Measurements from ENCODE around the gene ITGA6. TPM values are rescaled to one million over a fixed set of nuclear protein-coding genes. Genes with fewer than 3 reads are reported as not detected.

The ITGA6 gene
- polyA plus RNA-seq, 2 of the 4 experiments (the other 2 are of a cell fraction) = 25.7 to 27.7 TPM

DNA sequence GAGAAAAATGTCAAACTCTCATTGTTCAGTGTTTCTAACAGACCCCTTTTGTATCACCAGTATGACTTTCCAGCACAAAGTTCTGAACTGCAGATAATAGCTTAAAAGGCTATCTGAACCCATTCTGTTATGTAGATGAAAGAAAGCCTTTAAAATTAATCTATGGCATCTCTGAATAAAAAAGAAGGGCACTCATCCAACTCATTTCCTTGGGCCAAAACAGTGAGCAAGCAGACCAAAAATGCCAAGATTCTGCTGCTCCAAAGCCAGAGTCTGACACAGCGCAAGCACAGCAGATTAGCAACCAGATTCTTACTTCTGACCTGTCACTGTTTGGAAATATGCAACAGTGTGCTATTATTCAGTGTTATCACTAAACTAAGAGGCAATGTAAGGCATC is 22.6 kb upstream of the ITGA6 start:
- H3K27ac ChIP-seq = no peak overlapping the region
- FAIRE-seq (no peak), DNase-seq (ENCODE audit: low read depth in 1 of 2, low spot score in 1 of 2) (no peak), ATAC-seq (no peak)
- no peak overlapping the region for H3K4me2 ChIP-seq
- WGBS (ENCODE audit: missing lambda C conversion rate) = 74% methylated on average over 1 of the region's 1 CpG
- CTCF ChIA-PET = interaction anchor here (0.6 kb wide), 1 partner anchor 40 kb away, joined by 3 read pairs; no protein-coding TSS in a partner anchor
- H3K4me1 ChIP-seq = no peaks in the 10 kb centered on the region
- H3K9me3 ChIP-seq = no peaks in the 10 kb centered on the region
- TF ChIP-seq HEYL (CRISPR knock-in tag; IDR thresholded peaks at IDR 0.05) (no peak), ZC3H11A (IDR thresholded peaks at IDR 0.05) (no peak), ZNF302 (CRISPR knock-in tag; IDR thresholded peaks at IDR 0.05) (no peak), SREBF2 (IDR thresholded peaks at IDR 0.05) (no peak), NR3C1 (IDR thresholded peaks at IDR 0.05) (no peak), HOXA7 (CRISPR knock-in tag; IDR thresholded peaks at IDR 0.05) (no peak), CEBPB (IDR thresholded peaks at IDR 0.05) (no peak), EHMT2 (IDR thresholded peaks at IDR 0.05; ENCODE audit: low read depth) (no peak)
- TF ChIP-seq, protein P1, sequence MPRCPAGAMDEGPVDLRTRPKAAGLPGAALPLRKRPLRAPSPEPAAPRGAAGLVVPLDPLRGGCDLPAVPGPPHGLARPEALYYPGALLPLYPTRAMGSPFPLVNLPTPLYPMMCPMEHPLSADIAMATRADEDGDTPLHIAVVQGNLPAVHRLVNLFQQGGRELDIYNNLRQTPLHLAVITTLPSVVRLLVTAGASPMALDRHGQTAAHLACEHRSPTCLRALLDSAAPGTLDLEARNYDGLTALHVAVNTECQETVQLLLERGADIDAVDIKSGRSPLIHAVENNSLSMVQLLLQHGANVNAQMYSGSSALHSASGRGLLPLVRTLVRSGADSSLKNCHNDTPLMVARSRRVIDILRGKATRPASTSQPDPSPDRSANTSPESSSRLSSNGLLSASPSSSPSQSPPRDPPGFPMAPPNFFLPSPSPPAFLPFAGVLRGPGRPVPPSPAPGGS (IDR thresholded peaks at IDR 0.05) = no peak
- no peak overlapping the region for H3K4me3 ChIP-seq
- POLR2A ChIA-PET = no interaction called here

DNA sequence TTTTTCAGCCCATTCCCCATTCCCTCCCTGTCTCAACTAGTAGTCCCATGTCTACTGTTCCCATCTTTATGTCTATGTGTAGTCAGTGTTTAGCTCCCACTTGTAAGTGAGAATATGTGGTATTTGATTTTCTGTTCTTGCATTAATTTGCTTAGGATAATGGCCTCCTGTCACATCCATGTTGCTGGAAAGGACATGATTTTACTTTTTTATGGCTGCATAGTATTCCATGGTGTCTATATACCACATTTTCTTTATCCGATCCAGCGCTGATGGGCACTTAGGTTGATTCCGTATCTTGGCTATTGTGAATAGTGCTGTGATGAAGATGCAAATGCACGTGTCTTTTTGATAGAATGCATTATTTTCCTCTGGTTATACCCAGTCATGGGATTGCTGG is 21.7 kb upstream of the ITGA6 start:
- no peaks in the 10 kb centered on the region for H3K9me3 ChIP-seq
- no peak overlapping the region for H3K4me3 ChIP-seq
- no peak overlapping the region for H3K4me2 ChIP-seq
- TF ChIP-seq GATA3 (IDR thresholded peaks at IDR 0.05; ENCODE audit: borderline replicate concordance) (no peak), HOXB5 (CRISPR knock-in tag; IDR thresholded peaks at IDR 0.05) (no peak), ZNF302 (CRISPR knock-in tag; IDR thresholded peaks at IDR 0.05) (no peak), ZFP36 (IDR thresholded peaks at IDR 0.05; ENCODE audit: borderline replicate concordance, partially characterized antibody) (no peak), CBX2 (IDR thresholded peaks at IDR 0.05; ENCODE audit: borderline replicate concordance, low read depth) (no peak), CHD2 (IDR thresholded peaks at IDR 0.05; ENCODE audit: low read length, partially characterized antibody) (no peak), ZSCAN20 (CRISPR knock-in tag; IDR thresholded peaks at IDR 0.05) (no peak)
- TF ChIP-seq, protein P2, sequence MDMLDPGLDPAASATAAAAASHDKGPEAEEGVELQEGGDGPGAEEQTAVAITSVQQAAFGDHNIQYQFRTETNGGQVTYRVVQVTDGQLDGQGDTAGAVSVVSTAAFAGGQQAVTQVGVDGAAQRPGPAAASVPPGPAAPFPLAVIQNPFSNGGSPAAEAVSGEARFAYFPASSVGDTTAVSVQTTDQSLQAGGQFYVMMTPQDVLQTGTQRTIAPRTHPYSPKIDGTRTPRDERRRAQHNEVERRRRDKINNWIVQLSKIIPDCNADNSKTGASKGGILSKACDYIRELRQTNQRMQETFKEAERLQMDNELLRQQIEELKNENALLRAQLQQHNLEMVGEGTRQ (IDR thresholded peaks at IDR 0.05) = no peak
- TF ChIP-seq, protein P3, sequence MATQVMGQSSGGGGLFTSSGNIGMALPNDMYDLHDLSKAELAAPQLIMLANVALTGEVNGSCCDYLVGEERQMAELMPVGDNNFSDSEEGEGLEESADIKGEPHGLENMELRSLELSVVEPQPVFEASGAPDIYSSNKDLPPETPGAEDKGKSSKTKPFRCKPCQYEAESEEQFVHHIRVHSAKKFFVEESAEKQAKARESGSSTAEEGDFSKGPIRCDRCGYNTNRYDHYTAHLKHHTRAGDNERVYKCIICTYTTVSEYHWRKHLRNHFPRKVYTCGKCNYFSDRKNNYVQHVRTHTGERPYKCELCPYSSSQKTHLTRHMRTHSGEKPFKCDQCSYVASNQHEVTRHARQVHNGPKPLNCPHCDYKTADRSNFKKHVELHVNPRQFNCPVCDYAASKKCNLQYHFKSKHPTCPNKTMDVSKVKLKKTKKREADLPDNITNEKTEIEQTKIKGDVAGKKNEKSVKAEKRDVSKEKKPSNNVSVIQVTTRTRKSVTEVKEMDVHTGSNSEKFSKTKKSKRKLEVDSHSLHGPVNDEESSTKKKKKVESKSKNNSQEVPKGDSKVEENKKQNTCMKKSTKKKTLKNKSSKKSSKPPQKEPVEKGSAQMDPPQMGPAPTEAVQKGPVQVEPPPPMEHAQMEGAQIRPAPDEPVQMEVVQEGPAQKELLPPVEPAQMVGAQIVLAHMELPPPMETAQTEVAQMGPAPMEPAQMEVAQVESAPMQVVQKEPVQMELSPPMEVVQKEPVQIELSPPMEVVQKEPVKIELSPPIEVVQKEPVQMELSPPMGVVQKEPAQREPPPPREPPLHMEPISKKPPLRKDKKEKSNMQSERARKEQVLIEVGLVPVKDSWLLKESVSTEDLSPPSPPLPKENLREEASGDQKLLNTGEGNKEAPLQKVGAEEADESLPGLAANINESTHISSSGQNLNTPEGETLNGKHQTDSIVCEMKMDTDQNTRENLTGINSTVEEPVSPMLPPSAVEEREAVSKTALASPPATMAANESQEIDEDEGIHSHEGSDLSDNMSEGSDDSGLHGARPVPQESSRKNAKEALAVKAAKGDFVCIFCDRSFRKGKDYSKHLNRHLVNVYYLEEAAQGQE (IDR thresholded peaks at IDR 0.05) = no peak
- TF ChIP-seq, protein P4, sequence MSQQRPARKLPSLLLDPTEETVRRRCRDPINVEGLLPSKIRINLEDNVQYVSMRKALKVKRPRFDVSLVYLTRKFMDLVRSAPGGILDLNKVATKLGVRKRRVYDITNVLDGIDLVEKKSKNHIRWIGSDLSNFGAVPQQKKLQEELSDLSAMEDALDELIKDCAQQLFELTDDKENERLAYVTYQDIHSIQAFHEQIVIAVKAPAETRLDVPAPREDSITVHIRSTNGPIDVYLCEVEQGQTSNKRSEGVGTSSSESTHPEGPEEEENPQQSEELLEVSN (IDR thresholded peaks at IDR 0.05; ENCODE audit: borderline replicate concordance, low read depth) = no peak
- ChIA-PET POLR2A (no interaction called here), CTCF (no interaction called here)
- ATAC-seq = no peak
- no peak overlapping the region for H3K27ac ChIP-seq
- DNase-seq (ENCODE audit: low read depth in 1 of 2, low spot score in 1 of 2) = no peak
- FAIRE-seq = no peak
- no peaks in the 10 kb centered on the region for H3K4me1 ChIP-seq
- 69% methylated on average over 4 of the region's 4 CpGs for WGBS (ENCODE audit: missing lambda C conversion rate)

All from A549 (cell line).